Endodermal cell (in vitro differentiated cells): ENCODE measurements around the gene GEMIN4. TPM values are rescaled to one million over a fixed set of nuclear protein-coding genes. Genes with fewer than 3 reads are reported as not detected.

ENCODE experiments used
- DNase-seq: peaks from one replicate; pipeline ENCODE4 v3.0.0-alpha.2; 2017
- H3K27ac ChIP-seq: 2 replicates; pipeline ENCODE4 v1.5.1; 2013; ENCODE audit warnings: mild to moderate bottlenecking, low read depth, low read length, moderate library complexity
- H3K27me3 ChIP-seq: 2 replicates; pipeline ENCODE4 v1.6.1; 2013; ENCODE audit warnings: mild to moderate bottlenecking, low read length, moderate library complexity; ENCODE audit not compliant: insufficient read depth, control insufficient read depth, poor library complexity, severe bottlenecking
- H3K36me3 ChIP-seq: 2 replicates; pipeline ENCODE4 v1.7.0; 2013; ENCODE audit warnings: mild to moderate bottlenecking, low read length, moderate library complexity; ENCODE audit not compliant: control insufficient read depth, insufficient read depth
- H3K4me1 ChIP-seq: one replicate; pipeline ENCODE4 v1.7.0; 2013; ENCODE audit warnings: low read length; ENCODE audit not compliant: control insufficient read depth, insufficient read depth
- H3K4me3 ChIP-seq: 2 replicates; pipeline ENCODE4 v1.5.1; 2013; ENCODE audit warnings: mild to moderate bottlenecking, low read length, moderate library complexity
- H3K9ac ChIP-seq: 2 replicates; pipeline ENCODE4 v1.6.1; 2013; ENCODE audit warnings: mild to moderate bottlenecking, low read length, moderate library complexity; ENCODE audit not compliant: poor library complexity, severe bottlenecking; ENCODE audit errors: extremely low read depth
- H3K9me3 ChIP-seq: 2 replicates; pipeline ENCODE4 v1.6.1; 2013; ENCODE audit warnings: mild to moderate bottlenecking, low read length, moderate library complexity; ENCODE audit not compliant: control insufficient read depth
- H3K27ac Mint-ChIP-seq: 2 replicates; pipeline ENCODE4 v1.8.0; 2020; ENCODE audit warnings: mixed read lengths
- H3K27me3 Mint-ChIP-seq: 2 replicates; pipeline ENCODE4 v1.8.0; 2021; ENCODE audit warnings: mild to moderate bottlenecking, mixed read lengths; ENCODE audit not compliant: insufficient read depth
- H3K36me3 Mint-ChIP-seq: 2 replicates; pipeline ENCODE4 v1.8.0; 2020; ENCODE audit warnings: low read depth, mixed read lengths
- H3K4me1 Mint-ChIP-seq: 2 replicates; pipeline ENCODE4 v1.8.0; 2020; ENCODE audit warnings: mixed read lengths
- H3K4me3 Mint-ChIP-seq: 2 replicates; pipeline ENCODE4 v1.8.0; 2020; ENCODE audit warnings: mild to moderate bottlenecking, moderate library complexity, mixed read lengths
- H3K9me3 Mint-ChIP-seq: 2 replicates; pipeline ENCODE4 v1.8.0; 2020; ENCODE audit warnings: mild to moderate bottlenecking, mixed read lengths
- CTCF ChIP-seq: fragments of 200-600 bp; sonication (generic); conservative IDR thresholded peaks from 2 replicates; pipeline ENCODE4 v1.5.0; 2021; ENCODE audit warnings: antibody characterized with exemption, mild to moderate bottlenecking
- WGBS, 2 experiments: methylation state at CpG; one replicate each; pipeline versions ENCODE4 v1.1.5 to v1.1.7; 2013; ENCODE audit warnings: missing lambda C conversion rate in 2 of 2, mixed read lengths in 1 of 2; ENCODE audit not compliant: insufficient coverage in 1 of 2, insufficient read length in 1 of 2; 5-methylcytosine and 5-hydroxymethylcytosine counted together
- total RNA-seq, 2 donors: library from RNA; stranded (reverse); fragmentation: NEBNext Ultra II Directional in 1 of 2; extraction: Animal tissue kit (Norgen Biotek cat#: 25700) in 1 of 2; gene quantifications; 2 replicates in 1 of 2; 3 replicates in 1 of 2; pipeline ENCODE4 v1.2.1, GENCODE V29; 2021

The GEMIN4 gene
- total RNA-seq, 2 donors from 2014 or later, result 30.3 to 36.2 TPM

GRCh38 chr17:796609-797008, 44.5 kb upstream of the GEMIN4 start:
- DNase-seq, result peak; percentile 51
- H3K9me3 Mint-ChIP-seq, result no peaks in the 10 kb centered on the region
- no peak for TF ChIP-seq CTCF
- H3K36me3 Mint-ChIP-seq, result peaks cover 56% of the 10 kb centered on the region
- H3K27ac ChIP-seq, result no peak overlapping the region
- no peaks in the 10 kb centered on the region for H3K27me3 Mint-ChIP-seq
- H3K9ac ChIP-seq, result no peak overlapping the region
- H3K4me1 Mint-ChIP-seq, result peaks cover 15% of the 10 kb centered on the region
- H3K4me3 Mint-ChIP-seq, result no peak overlapping the region
- no peak overlapping the region for H3K4me3 ChIP-seq
- no peak overlapping the region for H3K27ac Mint-ChIP-seq
- 96 to 98% methylated on average over 9 to 15 of the region's 15 CpGs for WGBS, 2 experiments
- H3K27me3 ChIP-seq, result no peaks in the 10 kb centered on the region
- no peaks in the 10 kb centered on the region for H3K9me3 ChIP-seq
- H3K4me1 ChIP-seq, result no peaks in the 10 kb centered on the region
- peaks cover 71% of the 10 kb centered on the region for H3K36me3 ChIP-seq

- no peak overlapping the region for H3K27ac ChIP-seq
- H3K36me3 Mint-ChIP-seq, result peaks cover 59% of the 10 kb centered on the region
These were observed 43.7 kb upstream of the GEMIN4 start for GRCh38 chr17:795721-796120.

GRCh38 chr17:795276-795675, 43.2 kb upstream of the GEMIN4 start:
- DNase-seq, result no peak
- peaks cover 15% of the 10 kb centered on the region for H3K4me1 Mint-ChIP-seq
- Histone ChIP-seq H3K9me3 (no peaks in the 10 kb centered on the region), H3K27ac (no peak overlapping the region), H3K9ac (no peak overlapping the region), H3K27me3 (no peaks in the 10 kb centered on the region), H3K4me3 (no peak overlapping the region), H3K36me3 (peaks cover 70% of the 10 kb centered on the region), H3K4me1 (no peaks in the 10 kb centered on the region)
- no peak for TF ChIP-seq CTCF
- WGBS, 2 experiments, result 94 to 96% methylated on average over 5 to 14 of the region's 14 CpGs
- H3K9me3 Mint-ChIP-seq, result no peaks in the 10 kb centered on the region
- H3K27ac Mint-ChIP-seq, result peak overlapping the region; percentile 76
- no peaks in the 10 kb centered on the region for H3K27me3 Mint-ChIP-seq
- peaks cover 59% of the 10 kb centered on the region for H3K36me3 Mint-ChIP-seq
- H3K4me3 Mint-ChIP-seq, result no peak overlapping the region

More at GRCh38 chr17:795721-796120, 43.7 kb upstream of the GEMIN4 start:
- WGBS, 2 experiments, result 95 to 96% methylated on average over 5 to 9 of the region's 9 CpGs
- Mint-ChIP-seq H3K27ac (peak overlapping the region; percentile 76), H3K9me3 (no peaks in the 10 kb centered on the region), H3K27me3 (no peaks in the 10 kb centered on the region), H3K4me3 (no peak overlapping the region), H3K4me1 (peaks cover 15% of the 10 kb centered on the region)
- Histone ChIP-seq H3K9ac (no peak overlapping the region), H3K4me3 (no peak overlapping the region), H3K36me3 (peaks cover 74% of the 10 kb centered on the region), H3K4me1 (no peaks in the 10 kb centered on the region), H3K27me3 (no peaks in the 10 kb centered on the region), H3K9me3 (no peaks in the 10 kb centered on the region)
- TF ChIP-seq CTCF, result no peak
- DNase-seq, result peak; percentile 47
